A673 (cell line): Measurements from ENCODE around the gene APOA4. TPM values are rescaled to one million over a fixed set of nuclear protein-coding genes. Genes with fewer than 3 reads are reported as not detected.

Experiments used
- BruUV-seq: library from RNA; stranded (reverse); fragments of 400-500 nt; replicated peaks from 2 replicates; lab custom pipeline; 2021; lab: Mats Ljungman, UMichigan
- CTCF ChIA-PET: fragments of 300-600 bp; sonication (Branson Sonifier 250); formaldehyde crosslinking; loops from one replicate; lab custom pipeline; 2022; ENCODE audit warnings: antibody characterized with exemption; lab: Charles Lee
- POLR2A ChIA-PET: fragments of 300-600 bp; sonication (Branson Sonifier 250); formaldehyde crosslinking; loops from one replicate; lab custom pipeline; 2022; ENCODE audit warnings: antibody characterized with exemption; ENCODE audit not compliant: low non-redundant PET; lab: Charles Lee
- DNase-seq: peaks from one replicate; pipeline ENCODE4 v3.0.0-alpha.2; 2015; ENCODE audit warnings: low spot score
- H3K27ac ChIP-seq: fragments of 200-600 bp; sonication (generic); 2 replicates; pipeline ENCODE4 v1.5.1; 2016; ENCODE audit warnings: mixed run types, low read depth, mild to moderate bottlenecking, mixed read lengths, antibody characterized with exemption, low read length; ENCODE audit not compliant: poor library complexity, severe bottlenecking
- H3K27me3 ChIP-seq: fragments of 200-600 bp; sonication (generic); replicated peaks from 2 replicates; pipeline ENCODE4 v1.6.1; 2017; ENCODE audit warnings: mixed run types, low read depth, mild to moderate bottlenecking, mixed read lengths, antibody characterized with exemption, low read length; ENCODE audit not compliant: insufficient read depth, poor library complexity
- H3K36me3 ChIP-seq: fragments of 200-600 bp; sonication (generic); 2 replicates; pipeline ENCODE4 v1.6.1; 2016; ENCODE audit warnings: mixed run types, mild to moderate bottlenecking, mixed read lengths, antibody characterized with exemption, low read length; ENCODE audit not compliant: insufficient read depth, poor library complexity, severe bottlenecking
- H3K4me1 ChIP-seq: fragments of 200-600 bp; sonication (generic); 2 replicates; pipeline ENCODE4 v1.6.1; 2017; ENCODE audit warnings: mixed run types, mild to moderate bottlenecking, mixed read lengths, antibody characterized with exemption, low read length; ENCODE audit not compliant: insufficient read depth, poor library complexity, severe bottlenecking
- H3K4me3 ChIP-seq: fragments of 200-600 bp; sonication (generic); 2 replicates; pipeline ENCODE4 v1.5.1; 2016; ENCODE audit warnings: low read depth, mixed run types, mild to moderate bottlenecking, mixed read lengths, low read length; ENCODE audit not compliant: poor library complexity, severe bottlenecking
- H3K9me3 ChIP-seq: fragments of 200-600 bp; sonication (generic); 2 replicates; pipeline ENCODE4 v1.6.1; 2016; ENCODE audit warnings: mixed run types, low read depth, mild to moderate bottlenecking, mixed read lengths, antibody characterized with exemption, low read length; ENCODE audit not compliant: poor library complexity, severe bottlenecking
- EZH2 ChIP-seq: fragments of 200-600 bp; sonication (generic); IDR thresholded peaks from 2 replicates; pipeline ENCODE4 v1.6.1; 2017; ENCODE audit warnings: borderline replicate concordance, low read depth, mild to moderate bottlenecking, mixed read lengths, antibody characterized with exemption, low read length; ENCODE audit not compliant: poor library complexity, severe bottlenecking
- intact Hi-C: fragments of 100-400 bp; cut with micrococcal nuclease; formaldehyde crosslinking; loops from one replicate; pipeline ENCODE4 v1.10.0; 2022; ENCODE audit not compliant: unreplicated experiment
- total RNA-seq: library from RNA; stranded (reverse); gene quantifications from 2 replicates; pipeline ENCODE4 v1.2.3, GENCODE V29; 2021
- TF ChIP-seq, protein P1 (sequence below): fragments of 300-800, 200-600 bp; sonication (generic); conservative IDR thresholded peaks from 2 replicates; pipeline ENCODE4 v1.5.1; 2017; ENCODE audit warnings: low read depth, mild to moderate bottlenecking, antibody characterized with exemption, low read length, moderate library complexity, mixed read lengths

The APOA4 gene
- total RNA-seq, 1 experiment from 2014 or later: not detected

- POLR2A ChIA-PET: no interaction called here
- intact Hi-C loops: no loop called here
- no peak for DNase-seq
- H3K27me3 ChIP-seq: no peaks in the 10 kb centered on the region
- H3K9me3 ChIP-seq: no peaks in the 10 kb centered on the region
- no peaks in the 10 kb centered on the region for H3K4me1 ChIP-seq
- H3K36me3 ChIP-seq: peaks cover 36% of the 10 kb centered on the region
- no peak overlapping the region for H3K27ac ChIP-seq
- BruUV-seq: no TSS peak
- CTCF ChIA-PET: interaction anchor here (0.7 kb wide), 1 partner anchor 13 kb away, joined by 6 read pairs; no protein-coding TSS in a partner anchor
- no peak overlapping the region for H3K4me3 ChIP-seq
- no peak for TF ChIP-seq EZH2
These were observed 19.0 kb upstream of the APOA4 start for GRCh38 chr11:116842117-116842516.

- H3K4me1 ChIP-seq: no peaks in the 10 kb centered on the region
- peaks cover 24% of the 10 kb centered on the region for H3K36me3 ChIP-seq
- no peak for DNase-seq
- no peak for TF ChIP-seq EZH2
- TF ChIP-seq, protein P1, sequence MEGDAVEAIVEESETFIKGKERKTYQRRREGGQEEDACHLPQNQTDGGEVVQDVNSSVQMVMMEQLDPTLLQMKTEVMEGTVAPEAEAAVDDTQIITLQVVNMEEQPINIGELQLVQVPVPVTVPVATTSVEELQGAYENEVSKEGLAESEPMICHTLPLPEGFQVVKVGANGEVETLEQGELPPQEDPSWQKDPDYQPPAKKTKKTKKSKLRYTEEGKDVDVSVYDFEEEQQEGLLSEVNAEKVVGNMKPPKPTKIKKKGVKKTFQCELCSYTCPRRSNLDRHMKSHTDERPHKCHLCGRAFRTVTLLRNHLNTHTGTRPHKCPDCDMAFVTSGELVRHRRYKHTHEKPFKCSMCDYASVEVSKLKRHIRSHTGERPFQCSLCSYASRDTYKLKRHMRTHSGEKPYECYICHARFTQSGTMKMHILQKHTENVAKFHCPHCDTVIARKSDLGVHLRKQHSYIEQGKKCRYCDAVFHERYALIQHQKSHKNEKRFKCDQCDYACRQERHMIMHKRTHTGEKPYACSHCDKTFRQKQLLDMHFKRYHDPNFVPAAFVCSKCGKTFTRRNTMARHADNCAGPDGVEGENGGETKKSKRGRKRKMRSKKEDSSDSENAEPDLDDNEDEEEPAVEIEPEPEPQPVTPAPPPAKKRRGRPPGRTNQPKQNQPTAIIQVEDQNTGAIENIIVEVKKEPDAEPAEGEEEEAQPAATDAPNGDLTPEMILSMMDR: no peak
- intact Hi-C loops: no loop called here
- no peak overlapping the region for H3K4me3 ChIP-seq
- ChIA-PET POLR2A (no interaction called here), CTCF (no interaction called here)
- no peak overlapping the region for H3K27ac ChIP-seq
- no peaks in the 10 kb centered on the region for H3K9me3 ChIP-seq
- no peaks in the 10 kb centered on the region for H3K27me3 ChIP-seq
- no TSS peak for BruUV-seq
These were observed 17.7 kb upstream of the APOA4 start for GRCh38 chr11:116840746-116841296.

DNA sequence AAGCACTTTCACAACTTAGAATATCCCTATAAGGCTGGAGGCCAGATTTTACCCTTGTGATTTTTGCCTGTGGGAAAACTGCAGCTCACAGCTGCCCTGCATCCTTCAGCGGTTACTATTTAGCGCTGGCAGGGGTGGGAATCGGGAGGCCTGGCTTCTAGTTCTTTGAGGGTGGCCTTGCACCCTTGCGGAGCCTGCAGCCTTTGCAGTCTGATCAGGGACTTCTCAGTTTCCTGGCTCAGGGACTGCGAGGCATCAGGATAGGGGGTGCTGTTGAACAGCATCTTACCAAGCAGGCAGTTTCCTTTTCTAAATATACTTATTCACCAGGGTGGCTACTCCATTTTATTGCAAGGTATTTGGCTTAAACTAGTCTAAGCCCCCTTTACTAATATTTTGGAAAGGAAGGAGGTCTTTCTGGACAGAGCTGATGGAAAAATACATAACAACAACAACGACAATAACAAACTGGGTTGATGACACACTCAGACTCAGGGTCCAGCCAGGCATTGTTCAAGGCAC, 17.2 kb upstream of the APOA4 start:
- Histone ChIP-seq H3K4me1 (peaks cover 4% of the 10 kb centered on the region), H3K27ac (no peak overlapping the region), H3K4me3 (no peak overlapping the region), H3K36me3 (peaks cover 19% of the 10 kb centered on the region), H3K9me3 (no peaks in the 10 kb centered on the region), H3K27me3 (no peaks in the 10 kb centered on the region)
- no peak for TF ChIP-seq EZH2
- TF ChIP-seq, protein P1: peak; percentile 50
- no TSS peak for BruUV-seq
- intact Hi-C loops: no loop called here
- ChIA-PET CTCF (no interaction called here), POLR2A (no interaction called here)
- no peak for DNase-seq
